ENCODE results near the gene RPL10. TPM values are rescaled to one million over a fixed set of nuclear protein-coding genes. Genes with fewer than 3 reads are reported as not detected.

Gene RPL10
- total and polyA plus RNA-seq, 9 of the 15 experiments (the other 6 are each of a cell fraction or from before 2014, with no cell fraction given), result 3,774 to 7,600 (median 5,014) TPM

DNA sequence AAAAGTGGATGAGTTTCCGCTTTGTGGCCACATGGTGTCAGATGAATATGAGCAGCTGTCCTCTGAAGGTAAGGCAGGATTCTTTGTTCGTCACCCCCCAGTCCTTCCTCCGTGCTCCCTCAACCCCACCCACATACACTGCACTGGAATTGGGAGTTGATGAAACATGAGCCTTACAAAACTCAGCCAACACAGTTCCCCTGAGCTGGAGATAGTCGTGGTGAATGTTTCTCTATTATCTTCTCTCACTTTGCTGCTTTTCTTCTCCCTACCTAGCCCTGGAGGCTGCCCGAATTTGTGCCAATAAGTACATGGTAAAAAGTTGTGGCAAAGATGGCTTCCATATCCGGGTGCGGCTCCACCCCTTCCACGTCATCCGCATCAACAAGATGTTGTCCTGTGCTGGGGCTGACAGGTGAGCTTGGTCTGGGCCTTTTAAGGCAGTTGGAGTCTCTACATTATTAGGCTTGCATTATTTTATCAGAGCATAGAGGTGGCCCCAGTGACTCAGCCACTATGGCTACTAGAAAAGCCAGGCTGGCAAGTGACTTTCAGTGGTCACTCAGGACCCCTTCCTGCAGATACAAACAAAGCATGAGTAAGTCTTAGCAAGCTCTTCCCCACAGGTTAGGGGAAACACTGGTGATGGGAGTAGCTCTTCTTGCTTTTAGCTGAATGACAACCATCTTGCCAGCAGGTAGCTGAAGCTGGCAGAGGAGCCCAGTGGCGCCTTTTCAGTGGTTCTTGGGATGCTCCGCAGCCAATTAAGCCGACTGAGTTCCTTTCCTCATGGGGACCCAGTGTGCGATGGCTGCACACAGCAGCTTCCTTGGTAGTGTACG, 1.6 kb downstream of the RPL10 start (continued):
- TF ChIP-seq, protein P1, sequence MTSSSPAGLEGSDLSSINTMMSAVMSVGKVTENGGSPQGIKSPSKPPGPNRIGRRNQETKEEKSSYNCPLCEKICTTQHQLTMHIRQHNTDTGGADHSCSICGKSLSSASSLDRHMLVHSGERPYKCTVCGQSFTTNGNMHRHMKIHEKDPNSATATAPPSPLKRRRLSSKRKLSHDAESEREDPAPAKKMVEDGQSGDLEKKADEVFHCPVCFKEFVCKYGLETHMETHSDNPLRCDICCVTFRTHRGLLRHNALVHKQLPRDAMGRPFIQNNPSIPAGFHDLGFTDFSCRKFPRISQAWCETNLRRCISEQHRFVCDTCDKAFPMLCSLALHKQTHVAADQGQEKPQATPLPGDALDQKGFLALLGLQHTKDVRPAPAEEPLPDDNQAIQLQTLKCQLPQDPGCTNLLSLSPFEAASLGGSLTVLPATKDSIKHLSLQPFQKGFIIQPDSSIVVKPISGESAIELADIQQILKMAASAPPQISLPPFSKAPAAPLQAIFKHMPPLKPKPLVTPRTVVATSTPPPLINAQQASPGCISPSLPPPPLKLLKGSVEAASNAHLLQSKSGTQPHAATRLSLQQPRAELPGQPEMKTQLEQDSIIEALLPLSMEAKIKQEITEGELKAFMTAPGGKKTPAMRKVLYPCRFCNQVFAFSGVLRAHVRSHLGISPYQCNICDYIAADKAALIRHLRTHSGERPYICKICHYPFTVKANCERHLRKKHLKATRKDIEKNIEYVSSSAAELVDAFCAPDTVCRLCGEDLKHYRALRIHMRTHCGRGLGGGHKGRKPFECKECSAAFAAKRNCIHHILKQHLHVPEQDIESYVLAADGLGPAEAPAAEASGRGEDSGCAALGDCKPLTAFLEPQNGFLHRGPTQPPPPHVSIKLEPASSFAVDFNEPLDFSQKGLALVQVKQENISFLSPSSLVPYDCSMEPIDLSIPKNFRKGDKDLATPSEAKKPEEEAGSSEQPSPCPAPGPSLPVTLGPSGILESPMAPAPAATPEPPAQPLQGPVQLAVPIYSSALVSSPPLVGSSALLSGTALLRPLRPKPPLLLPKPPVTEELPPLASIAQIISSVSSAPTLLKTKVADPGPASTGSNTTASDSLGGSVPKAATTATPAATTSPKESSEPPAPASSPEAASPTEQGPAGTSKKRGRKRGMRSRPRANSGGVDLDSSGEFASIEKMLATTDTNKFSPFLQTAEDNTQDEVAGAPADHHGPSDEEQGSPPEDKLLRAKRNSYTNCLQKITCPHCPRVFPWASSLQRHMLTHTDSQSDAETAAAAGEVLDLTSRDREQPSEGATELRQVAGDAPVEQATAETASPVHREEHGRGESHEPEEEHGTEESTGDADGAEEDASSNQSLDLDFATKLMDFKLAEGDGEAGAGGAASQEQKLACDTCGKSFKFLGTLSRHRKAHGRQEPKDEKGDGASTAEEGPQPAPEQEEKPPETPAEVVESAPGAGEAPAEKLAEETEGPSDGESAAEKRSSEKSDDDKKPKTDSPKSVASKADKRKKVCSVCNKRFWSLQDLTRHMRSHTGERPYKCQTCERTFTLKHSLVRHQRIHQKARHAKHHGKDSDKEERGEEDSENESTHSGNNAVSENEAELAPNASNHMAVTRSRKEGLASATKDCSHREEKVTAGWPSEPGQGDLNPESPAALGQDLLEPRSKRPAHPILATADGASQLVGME (CRISPR knock-in tag; IDR thresholded peaks at IDR 0.05), result no peak
- TF ChIP-seq POLR2A (conservative IDR thresholded peaks at IDR 0.05) (peak; percentile 50), NCOA6 (IDR thresholded peaks at IDR 0.05) (no peak), POLR2G (IDR thresholded peaks at IDR 0.05; ENCODE audit: low read depth, low read length) (peak; percentile 70; the same call in 1 of the 2 replicates), SIRT6 (IDR thresholded peaks at IDR 0.05; ENCODE audit: low read depth, low read length) (no peak), ATF1 (CRISPR knock-in tag; IDR thresholded peaks at IDR 0.05) (no peak), ATF1 (tag; IDR thresholded peaks at IDR 0.05) (peak; percentile 79), ZFPM2 (CRISPR knock-in tag; IDR thresholded peaks at IDR 0.05) (no peak), COPS2 (conservative IDR thresholded peaks at IDR 0.05) (no peak), POLR2B (IDR thresholded peaks at IDR 0.05; ENCODE audit: low read depth, partially characterized antibody) (peak; percentile 3), ZZZ3 (IDR thresholded peaks at IDR 0.05) (no peak), PTTG1 (tag; IDR thresholded peaks at IDR 0.05; ENCODE audit: low read depth) (no peak), MTF1 (CRISPR knock-in tag; IDR thresholded peaks at IDR 0.05; ENCODE audit: borderline replicate concordance) (no peak), BRD4 (IDR thresholded peaks at IDR 0.05) (no peak), HDAC1 (IDR thresholded peaks at IDR 0.05) (peak in 1 of 2 experiments; percentile 6; a peak in 1 of 4 replicates)
- TF ChIP-seq, protein P2, sequence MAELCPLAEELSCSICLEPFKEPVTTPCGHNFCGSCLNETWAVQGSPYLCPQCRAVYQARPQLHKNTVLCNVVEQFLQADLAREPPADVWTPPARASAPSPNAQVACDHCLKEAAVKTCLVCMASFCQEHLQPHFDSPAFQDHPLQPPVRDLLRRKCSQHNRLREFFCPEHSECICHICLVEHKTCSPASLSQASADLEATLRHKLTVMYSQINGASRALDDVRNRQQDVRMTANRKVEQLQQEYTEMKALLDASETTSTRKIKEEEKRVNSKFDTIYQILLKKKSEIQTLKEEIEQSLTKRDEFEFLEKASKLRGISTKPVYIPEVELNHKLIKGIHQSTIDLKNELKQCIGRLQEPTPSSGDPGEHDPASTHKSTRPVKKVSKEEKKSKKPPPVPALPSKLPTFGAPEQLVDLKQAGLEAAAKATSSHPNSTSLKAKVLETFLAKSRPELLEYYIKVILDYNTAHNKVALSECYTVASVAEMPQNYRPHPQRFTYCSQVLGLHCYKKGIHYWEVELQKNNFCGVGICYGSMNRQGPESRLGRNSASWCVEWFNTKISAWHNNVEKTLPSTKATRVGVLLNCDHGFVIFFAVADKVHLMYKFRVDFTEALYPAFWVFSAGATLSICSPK (IDR thresholded peaks at IDR 0.05; ENCODE audit: borderline replicate concordance), result no peak
- TF ChIP-seq, protein P3, sequence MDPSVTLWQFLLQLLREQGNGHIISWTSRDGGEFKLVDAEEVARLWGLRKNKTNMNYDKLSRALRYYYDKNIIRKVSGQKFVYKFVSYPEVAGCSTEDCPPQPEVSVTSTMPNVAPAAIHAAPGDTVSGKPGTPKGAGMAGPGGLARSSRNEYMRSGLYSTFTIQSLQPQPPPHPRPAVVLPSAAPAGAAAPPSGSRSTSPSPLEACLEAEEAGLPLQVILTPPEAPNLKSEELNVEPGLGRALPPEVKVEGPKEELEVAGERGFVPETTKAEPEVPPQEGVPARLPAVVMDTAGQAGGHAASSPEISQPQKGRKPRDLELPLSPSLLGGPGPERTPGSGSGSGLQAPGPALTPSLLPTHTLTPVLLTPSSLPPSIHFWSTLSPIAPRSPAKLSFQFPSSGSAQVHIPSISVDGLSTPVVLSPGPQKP (CRISPR knock-in tag; IDR thresholded peaks at IDR 0.05), result no peak
- TF ChIP-seq, protein P4, sequence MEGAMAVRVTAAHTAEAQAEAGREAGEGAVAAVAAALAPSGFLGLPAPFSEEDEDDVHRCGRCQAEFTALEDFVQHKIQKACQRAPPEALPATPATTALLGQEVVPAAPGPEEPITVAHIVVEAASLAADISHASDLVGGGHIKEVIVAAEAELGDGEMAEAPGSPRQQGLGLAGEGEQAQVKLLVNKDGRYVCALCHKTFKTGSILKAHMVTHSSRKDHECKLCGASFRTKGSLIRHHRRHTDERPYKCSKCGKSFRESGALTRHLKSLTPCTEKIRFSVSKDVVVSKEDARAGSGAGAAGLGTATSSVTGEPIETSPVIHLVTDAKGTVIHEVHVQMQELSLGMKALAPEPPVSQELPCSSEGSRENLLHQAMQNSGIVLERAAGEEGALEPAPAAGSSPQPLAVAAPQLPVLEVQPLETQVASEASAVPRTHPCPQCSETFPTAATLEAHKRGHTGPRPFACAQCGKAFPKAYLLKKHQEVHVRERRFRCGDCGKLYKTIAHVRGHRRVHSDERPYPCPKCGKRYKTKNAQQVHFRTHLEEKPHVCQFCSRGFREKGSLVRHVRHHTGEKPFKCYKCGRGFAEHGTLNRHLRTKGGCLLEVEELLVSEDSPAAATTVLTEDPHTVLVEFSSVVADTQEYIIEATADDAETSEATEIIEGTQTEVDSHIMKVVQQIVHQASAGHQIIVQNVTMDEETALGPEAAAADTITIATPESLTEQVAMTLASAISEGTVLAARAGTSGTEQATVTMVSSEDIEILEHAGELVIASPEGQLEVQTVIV (CRISPR knock-in tag; IDR thresholded peaks at IDR 0.05; ENCODE audit: borderline replicate concordance), result no peak

All from K562 (cell line).